Medulla oblongata (tissue), 1 donor: ENCODE results near the gene DYNC2H1.

Source experiments
- DNase-seq: peaks from one replicate; pipeline ENCODE4 v3.0.0-alpha.2; 2015; ENCODE audit errors: extremely low spot score

Gene DYNC2H1

GRCh38 chr11:103108933-103109817, at the start of gene DYNC2H1:
Gene DYNC2H1 (plus strand): TSS chr11:103109426. CDS start chr11:103109575, 149 bp downstream.
- DNase-seq = peak; percentile 89

DNA sequence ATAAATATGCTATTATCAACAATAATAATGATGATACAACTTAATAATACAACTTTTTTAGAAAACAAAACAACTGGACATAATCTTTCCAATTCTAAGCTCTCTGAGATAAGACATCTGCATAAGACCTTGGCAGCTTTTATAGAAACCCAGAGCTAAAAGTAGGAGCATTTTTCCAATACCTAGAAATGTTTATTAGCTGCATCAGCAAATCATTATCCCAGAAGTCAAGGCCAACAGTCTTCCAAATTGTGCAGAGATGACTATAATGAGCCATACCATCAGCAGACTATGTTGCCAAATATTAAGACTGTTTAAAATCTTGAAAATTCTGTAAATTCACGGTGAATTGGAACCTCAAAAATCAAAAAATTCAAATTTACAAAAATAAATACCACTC, 47.6 kb upstream of the DYNC2H1 start:
- DNase-seq = no peak

DNA sequence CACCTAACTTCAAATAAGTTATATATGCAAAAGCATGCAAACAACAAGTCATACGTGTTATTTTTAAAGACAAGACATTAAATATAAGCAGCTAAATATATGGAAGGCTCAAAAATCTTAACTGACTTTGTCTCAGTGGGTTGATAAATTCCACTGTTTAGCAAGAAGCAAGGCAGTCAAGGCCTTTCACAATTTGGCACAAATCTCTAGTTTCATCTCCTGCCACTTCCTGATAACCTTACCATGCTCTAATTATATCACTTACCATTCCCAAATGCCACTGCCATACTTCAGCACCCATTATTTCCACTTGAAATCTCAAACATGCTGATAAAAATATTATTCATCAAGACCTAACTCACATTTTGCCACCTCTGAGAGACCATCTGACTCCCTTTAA, 42.1 kb upstream of the DYNC2H1 start:
- DNase-seq = no peak

DNA sequence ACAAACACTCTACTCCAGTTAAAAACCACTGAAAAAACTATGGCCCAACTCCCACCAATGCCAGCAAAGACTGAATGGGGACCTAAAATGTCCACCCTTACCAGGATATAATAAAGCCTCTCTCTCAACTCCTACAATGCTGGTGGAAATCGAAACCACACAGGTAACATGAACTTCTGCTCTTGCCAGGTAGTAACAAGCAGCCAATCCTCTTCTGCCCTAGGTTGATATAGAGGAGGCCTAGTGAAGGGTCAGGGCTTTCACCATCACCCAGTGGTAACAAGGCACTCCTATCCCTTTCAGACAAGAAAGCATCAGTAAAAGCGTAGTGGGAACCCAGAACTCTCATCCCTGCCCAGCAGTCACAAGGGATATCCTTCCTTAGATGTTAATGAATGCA, 39.9 kb upstream of the DYNC2H1 start:
- DNase-seq = no peak

DNA sequence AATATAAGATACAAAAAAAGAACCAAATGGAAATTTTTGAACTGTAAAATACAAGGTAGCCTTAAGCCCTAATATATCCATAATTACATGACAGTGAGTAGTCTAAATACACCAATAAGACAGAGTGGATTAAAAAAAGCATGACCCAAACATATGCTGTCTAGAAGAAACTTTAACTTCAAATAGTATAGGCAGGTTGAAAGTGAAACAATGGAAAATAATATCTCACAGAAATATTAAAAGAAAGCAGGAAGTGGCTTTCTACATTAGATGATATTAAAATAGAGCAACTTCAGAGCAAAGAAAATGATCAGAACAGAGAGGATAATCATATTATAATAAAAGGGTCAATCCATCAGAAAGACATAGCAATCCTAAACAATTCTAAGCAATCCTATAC, 39.1 kb upstream of the DYNC2H1 start:
- no peak for DNase-seq

DNA sequence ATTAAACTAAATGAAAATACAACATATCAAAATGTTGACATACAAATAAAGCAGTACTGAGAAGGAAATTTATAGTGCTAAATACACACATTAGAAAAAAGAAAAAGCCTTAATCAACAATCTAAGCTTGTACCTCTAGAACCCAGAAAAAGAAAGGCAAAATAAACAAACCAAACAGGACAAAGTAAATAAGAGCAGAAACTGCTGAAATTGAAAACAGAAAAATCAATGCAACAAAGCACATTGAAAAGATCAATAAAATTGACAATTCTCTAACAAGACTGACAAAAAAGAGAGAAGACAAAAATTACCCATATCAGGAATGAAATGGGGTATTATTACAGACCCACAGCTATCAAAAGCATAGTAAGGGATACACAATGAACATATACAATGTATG, 38.2 kb upstream of the DYNC2H1 start:
- DNase-seq = no peak

GRCh38 chr11:103076361-103076760, 32.9 kb upstream of the DYNC2H1 start:
- no peak for DNase-seq

GRCh38 chr11:103077554-103077953, 31.7 kb upstream of the DYNC2H1 start:
- DNase-seq = no peak

- no peak for DNase-seq
Measured at GRCh38 chr11:103078710-103079109, 30.5 kb upstream of the DYNC2H1 start.

DNA sequence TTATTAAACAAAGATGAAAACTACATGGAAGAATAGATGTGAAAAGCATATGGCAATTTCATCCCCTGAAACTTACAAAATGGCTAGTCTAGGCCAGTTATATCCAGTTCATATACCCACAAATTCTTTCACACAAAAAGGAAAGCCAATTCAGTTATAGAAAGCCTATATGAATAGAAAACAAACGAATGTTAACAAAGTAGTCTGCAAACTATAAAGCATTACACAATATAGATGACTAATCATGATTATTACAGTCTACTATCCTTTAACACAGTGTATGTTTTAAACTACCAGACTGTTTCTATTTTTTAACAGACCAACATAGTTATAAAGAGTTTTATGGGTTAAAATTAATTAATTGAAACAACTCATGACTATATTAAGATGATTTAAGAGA, 29.4 kb upstream of the DYNC2H1 start:
- no peak for DNase-seq

DNA sequence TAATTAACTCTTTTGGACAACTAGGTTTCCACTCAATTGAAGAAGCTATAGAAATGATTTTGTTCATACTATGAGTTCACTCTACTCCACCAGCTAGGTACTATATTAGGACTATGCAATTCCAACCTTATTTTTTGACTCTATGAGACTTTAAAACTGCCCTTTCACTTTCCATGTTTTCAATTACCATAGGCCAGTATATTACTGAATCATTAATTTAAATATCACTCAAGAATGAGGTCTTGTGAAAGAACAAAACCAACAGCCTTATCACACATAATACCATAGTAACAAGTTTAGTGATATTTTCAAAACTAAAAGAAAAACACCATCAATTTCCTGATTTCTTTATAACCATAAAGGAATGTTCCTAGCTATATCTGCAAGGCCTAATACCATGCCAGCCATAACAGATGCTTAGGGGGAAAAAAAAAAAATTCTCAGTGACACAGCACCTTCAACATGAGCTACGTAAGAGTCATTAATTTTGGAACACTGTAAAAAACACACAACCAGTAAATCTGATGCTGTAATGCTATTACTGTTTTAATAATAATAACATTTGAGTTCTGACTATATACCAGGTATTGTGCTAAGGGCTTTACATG, 23.4 kb upstream of the DYNC2H1 start:
- DNase-seq = no peak

GRCh38 chr11:103086461-103086860, 22.8 kb upstream of the DYNC2H1 start:
- no peak for DNase-seq

DNA sequence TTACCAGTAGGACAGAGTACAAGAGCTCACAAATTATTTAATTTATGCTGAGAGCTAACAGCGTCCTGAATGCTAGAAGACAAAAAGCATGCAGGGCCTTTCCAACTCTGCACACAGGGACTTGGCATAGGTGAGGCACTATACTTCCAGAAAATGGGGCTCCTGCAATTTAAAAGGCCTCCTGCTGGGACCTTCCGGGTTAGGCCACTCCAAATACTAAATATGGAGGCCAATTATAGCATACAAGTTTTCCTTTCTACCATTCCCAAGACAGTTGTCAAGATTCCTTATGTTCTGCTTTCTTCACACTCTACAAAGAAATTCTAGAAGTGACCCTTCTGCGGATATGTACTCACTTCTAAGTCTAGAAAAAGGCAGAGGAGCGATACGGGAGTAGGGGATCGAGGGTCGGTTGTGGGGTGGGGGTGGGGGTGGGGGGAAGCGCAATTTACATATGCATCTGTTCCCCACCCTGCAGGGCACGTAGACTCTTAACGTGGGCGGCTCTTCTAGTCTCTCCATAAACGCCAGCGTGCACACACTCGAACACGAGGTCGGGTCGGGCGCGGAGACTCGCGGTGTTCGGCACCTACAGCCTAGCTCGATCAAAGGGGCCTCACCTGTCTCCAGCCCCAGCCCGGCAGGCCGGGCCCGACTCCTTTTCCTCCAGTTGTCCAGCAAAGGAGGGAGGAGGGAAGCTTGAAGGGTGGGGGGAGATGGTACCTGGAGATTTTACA, 18.0 kb upstream of the DYNC2H1 start:
- DNase-seq = no peak

DNA sequence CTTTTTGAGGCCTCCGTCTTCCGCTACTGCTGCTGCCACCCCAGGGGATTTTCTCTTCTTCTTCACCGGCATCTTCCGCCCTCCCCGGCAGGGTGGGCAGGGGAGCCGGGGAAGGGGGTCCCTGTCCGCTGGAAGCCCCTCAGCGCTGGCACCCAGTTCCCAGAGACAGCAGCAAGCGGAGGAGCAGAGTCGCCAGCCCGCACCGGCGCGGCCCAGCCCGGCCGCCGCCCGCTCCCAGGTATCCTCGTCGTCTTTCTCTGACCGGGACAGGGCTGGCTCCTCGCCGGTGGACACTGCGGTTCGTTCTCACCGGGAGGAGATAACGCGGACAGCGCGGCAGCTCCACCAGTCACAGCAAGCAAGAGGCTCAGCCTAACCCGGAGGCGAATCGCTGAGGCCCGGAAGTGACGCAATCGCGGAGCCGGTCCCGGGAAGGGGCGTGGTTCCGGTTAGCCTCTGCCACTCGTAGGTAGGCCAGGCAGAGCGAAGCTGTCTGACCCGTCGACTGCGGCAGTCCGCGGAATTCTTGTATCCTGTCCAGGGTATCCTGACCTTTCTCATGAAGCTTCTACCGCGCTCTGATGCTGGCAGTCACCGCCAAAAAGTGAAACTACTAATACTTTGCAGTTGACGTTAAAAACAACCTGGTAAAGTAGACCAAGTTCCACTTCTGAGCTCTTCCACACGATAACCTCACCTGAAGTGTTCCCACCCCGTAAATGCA, 17.3 kb upstream of the DYNC2H1 start, which contains the start of gene DCUN1D5:
TSS of gene DCUN1D5 (minus strand) at position 360 of the 724 bp plus-strand sequence. CDS start at position 72, 288 bp downstream.
- peak; percentile 95 for DNase-seq

DNA sequence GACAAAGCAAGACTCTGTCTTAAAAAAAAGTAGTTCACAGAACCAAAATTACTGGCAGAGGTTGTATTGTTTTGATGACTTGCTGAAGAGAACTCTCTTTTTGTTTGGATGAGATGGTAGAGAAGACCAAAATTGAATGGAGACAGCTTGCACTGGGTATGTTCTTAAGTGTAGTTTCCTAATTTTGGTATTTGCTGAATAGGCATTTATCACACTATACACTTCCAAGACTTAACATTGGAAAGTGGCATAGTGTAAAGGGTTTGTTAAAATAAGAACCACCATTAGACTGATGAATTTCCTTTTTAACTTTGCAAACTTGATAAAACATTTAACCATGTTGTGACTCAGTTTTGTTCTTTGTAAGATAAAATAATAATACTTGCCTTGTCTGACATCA, 11.9 kb upstream of the DYNC2H1 start:
- no peak for DNase-seq

- DNase-seq = no peak
Measured at GRCh38 chr11:103109818-103110388, 677 bp downstream of the DYNC2H1 start.

DNA sequence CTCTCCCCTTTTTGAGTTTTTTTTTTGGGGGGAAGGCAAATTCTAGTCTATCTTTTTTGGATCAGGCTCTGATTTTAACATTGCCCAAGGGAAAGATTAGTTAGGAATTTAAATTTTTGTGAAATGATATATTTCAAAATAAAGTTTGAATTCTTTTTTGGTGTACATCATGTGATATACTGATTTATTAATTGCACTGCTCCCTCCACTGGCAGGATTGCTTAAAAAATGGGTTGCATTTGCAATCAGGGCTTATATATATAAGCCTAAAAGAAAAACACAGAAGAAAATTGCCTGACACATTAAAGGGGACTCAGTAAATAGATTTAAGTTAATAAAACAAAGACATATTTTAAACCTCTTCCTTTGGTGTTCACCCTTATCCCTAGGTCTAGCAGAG, 1.2 kb downstream of the DYNC2H1 start:
- no peak for DNase-seq

DNA sequence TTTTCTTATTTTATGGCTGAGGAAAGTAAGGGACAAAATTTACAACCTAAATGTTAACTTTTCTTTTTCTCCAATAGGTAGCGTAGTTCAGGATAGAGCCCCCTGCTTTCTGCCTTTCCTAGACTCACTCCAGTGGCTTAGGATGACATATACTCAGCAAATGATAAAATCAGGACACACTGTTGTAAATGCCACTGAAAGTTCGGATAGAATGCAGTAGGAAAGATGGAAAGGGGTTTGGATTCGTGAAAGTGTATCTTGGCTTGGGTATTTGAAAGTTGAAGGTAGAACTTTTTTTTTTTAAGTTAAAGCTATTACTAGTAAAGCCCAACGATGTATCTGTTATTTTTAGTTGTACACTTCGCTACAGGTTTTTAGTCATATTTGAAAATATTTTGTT, 2.2 kb downstream of the DYNC2H1 start:
- no peak for DNase-seq

GRCh38 chr11:103112364-103112763, 3.1 kb downstream of the DYNC2H1 start:
- no peak for DNase-seq

GRCh38 chr11:103114836-103115235, 5.6 kb downstream of the DYNC2H1 start:
- DNase-seq = no peak

DNA sequence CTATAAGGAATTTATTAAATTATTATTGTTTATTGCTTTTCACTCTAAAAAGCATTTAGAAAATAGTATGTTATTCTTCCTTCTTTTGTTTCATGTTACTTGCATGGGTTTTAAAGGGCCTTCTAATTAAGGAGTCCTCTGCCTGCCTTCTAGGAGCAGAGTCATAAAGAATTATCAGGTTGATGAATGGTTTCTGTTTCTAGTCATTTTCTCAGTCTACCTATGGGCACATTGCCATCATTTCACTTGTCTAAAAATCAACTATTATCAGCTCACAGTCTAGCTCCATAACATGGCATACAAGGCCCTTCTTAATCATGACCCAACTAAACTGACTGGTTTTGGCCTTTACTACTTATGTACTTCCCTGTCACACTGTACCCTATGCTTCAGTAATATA, 16.2 kb downstream of the DYNC2H1 start:
- DNase-seq = no peak
